Activated naive CD8-positive, alpha-beta T cell (primary cell): Measurements from ENCODE around the gene LYPD6B.

Source experiments
- H3K27ac Mint-ChIP-seq: one replicate; pipeline ENCODE4 v1.8.0; 2021; ENCODE audit warnings: mixed read lengths
- H3K27me3 Mint-ChIP-seq: one replicate; pipeline ENCODE4 v1.8.0; 2021; ENCODE audit warnings: mixed read lengths
- H3K36me3 Mint-ChIP-seq: one replicate; pipeline ENCODE4 v1.8.0; 2021; ENCODE audit warnings: mixed read lengths
- H3K4me1 Mint-ChIP-seq: one replicate; pipeline ENCODE4 v1.8.0; 2021; ENCODE audit warnings: low read depth, mixed read lengths
- H3K4me3 Mint-ChIP-seq: one replicate; pipeline ENCODE4 v1.8.0; 2021; ENCODE audit warnings: mild to moderate bottlenecking, mixed read lengths
- H3K9me3 Mint-ChIP-seq: one replicate; pipeline ENCODE4 v1.8.0; 2021; ENCODE audit warnings: low read depth, mixed read lengths

The LYPD6B gene

DNA sequence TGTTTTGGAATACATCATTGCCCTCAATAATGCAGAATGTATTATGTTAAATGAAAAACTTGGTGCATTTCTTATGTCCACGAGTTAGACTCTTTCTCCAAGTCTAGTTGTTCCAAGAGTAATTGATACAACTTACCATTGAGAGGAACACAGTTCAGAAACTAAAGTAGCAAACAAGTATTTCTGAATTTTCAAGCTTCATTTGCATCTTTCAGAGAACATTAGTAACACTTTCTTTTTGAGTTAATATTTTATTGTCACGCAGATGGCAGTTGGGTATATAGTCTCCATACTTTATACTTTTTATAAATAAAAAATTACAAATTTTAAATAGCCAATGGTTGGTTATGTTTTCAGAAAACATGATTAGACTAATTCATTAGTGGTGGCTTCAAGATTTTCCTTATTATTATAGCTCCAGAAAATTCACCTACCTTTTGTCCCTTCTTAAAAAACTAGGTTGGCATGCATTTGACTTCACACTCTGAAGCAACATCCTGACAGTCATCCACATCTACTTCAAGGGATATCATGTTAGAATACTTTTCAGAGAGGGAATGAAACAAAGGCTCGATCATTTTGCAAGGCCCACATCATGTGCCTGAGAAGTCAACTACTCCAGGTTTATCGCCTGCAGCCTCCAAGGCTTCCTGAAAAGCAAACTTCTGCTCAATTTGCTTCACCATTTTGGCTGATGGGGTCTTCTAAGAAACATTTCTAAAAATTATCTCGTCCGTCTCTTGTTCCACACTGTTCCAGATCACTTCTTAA lies 29.9 kb downstream of the LYPD6B start:
- peaks cover 15% of the 10 kb centered on the region for H3K4me1 Mint-ChIP-seq
- H3K4me3 Mint-ChIP-seq, result no peak overlapping the region
- peaks cover 5% of the 10 kb centered on the region for H3K9me3 Mint-ChIP-seq
- no peaks in the 10 kb centered on the region for H3K36me3 Mint-ChIP-seq
- no peak overlapping the region for H3K27ac Mint-ChIP-seq
- H3K27me3 Mint-ChIP-seq, result peaks cover 11% of the 10 kb centered on the region

DNA sequence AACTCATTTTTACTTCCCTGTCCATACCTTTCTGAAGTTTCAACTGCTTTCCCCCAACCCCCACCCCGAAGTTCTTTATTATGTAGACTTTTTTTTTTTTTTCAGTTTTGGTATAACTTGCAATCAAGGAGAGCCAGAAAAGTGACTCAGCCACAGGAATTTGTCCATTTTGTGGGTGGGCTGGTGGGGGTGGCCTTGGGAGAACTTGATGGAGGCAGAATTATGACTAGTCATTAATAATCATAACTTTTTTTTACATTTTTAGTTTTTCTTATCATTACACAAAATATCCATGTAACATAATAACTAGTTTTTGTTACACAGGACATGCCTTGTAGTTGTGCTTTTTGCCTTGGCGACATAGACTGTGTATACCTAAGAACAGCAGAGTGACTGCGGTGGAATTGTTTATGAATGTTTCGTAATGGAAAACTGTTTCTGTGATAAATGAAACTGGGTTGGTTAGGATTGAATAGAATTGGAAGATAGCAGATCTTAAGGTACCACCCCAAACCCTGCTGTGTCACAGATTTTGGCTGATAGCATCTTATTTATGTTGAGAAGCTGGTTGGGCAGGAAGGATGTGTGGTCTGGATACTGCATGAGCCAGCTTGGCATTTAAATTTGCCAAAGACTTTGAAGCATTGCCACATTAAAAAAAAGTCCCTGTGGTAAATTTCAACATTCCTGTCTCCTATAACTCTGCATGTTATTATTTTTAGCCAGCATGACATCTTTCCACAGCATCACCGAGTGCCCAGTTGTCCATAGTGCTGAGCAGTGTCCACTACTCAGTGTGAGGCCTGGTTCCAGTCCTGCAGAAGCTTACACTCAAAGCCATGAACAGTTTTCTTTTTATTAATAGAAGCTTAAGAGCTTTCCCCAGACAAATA lies 30.7 kb downstream of the LYPD6B start:
- H3K4me1 Mint-ChIP-seq, result peaks cover 15% of the 10 kb centered on the region
- peak overlapping the region; percentile 36 for H3K27ac Mint-ChIP-seq
- peaks cover 5% of the 10 kb centered on the region for H3K9me3 Mint-ChIP-seq
- no peak overlapping the region for H3K4me3 Mint-ChIP-seq
- H3K36me3 Mint-ChIP-seq, result no peaks in the 10 kb centered on the region
- peaks cover 14% of the 10 kb centered on the region for H3K27me3 Mint-ChIP-seq

DNA sequence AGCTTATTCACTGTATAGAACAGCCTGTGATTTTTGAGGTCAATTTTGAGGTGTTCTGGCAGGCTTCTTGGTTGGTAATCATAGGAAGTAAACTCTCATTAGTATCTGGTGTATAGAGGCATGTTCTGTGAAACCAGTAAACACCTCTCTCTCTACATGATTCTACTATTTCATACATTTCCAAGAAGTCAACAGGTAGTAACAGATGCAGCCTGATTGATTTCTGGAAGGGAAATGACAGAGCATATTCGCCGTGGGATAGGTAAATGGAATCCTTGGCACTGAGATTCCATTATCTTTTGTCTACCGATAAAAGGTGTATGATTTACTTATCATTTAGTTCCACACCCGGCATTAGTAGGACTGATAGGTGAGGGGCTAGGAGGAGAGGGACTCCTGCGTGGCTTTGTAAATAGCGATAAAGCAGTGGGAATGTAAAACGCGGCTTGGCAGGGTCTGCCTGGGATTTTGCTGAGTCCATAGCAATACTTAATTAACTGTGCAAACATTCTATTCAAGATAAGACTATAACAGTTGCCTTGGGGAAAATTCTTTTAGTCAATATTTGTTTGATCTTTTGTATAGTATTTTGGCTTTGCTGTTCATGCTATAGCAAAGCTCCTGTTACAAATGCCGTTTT lies 32.3 kb downstream of the LYPD6B start:
- Mint-ChIP-seq H3K9me3 (peaks cover 5% of the 10 kb centered on the region), H3K27ac (no peak overlapping the region), H3K4me1 (peaks cover 15% of the 10 kb centered on the region), H3K4me3 (no peak overlapping the region), H3K27me3 (peaks cover 14% of the 10 kb centered on the region), H3K36me3 (no peaks in the 10 kb centered on the region)

DNA sequence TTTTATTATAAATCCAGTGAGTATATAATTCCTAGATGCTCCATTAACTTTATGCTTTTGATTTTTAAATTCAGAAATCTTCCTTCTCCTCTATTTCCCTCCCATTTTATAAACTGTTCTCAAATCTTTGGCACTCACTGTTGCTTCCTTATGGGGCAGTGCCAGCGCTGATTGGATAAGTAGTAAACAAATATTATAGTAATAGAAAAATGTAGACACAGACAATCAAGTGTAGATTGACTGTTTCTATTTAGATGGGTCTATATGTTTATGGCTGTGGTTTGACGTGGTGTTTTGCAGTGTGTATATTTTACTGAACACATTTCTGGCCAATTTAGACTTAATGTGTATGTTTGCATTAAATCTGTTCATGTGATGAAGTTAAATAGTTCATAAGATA lies 36.6 kb downstream of the LYPD6B start:
- Mint-ChIP-seq H3K27me3 (peaks cover 10% of the 10 kb centered on the region), H3K4me1 (peaks cover 3% of the 10 kb centered on the region), H3K27ac (no peak overlapping the region), H3K9me3 (no peaks in the 10 kb centered on the region), H3K4me3 (no peak overlapping the region), H3K36me3 (no peaks in the 10 kb centered on the region)

DNA sequence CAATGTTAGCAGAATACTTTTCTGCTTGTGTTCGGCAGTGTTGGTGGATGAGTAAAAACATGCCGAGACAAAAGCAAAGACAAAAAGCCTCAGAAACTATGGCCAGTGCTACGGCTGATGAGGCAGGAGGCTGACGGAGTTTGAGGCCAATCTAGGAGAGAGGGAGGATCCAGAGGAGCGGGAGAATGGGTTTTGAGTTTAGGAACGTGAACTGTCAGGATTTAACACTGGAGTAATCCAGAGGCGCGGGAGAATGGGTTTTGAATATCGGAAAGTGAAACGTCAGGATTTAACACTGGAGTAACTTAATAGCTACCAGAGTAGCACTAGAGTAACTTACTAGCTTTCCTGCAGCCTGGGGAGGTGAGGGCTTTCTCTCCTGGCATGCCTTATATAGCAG lies 37.4 kb downstream of the LYPD6B start:
- Mint-ChIP-seq H3K9me3 (no peaks in the 10 kb centered on the region), H3K27me3 (peaks cover 10% of the 10 kb centered on the region)

DNA sequence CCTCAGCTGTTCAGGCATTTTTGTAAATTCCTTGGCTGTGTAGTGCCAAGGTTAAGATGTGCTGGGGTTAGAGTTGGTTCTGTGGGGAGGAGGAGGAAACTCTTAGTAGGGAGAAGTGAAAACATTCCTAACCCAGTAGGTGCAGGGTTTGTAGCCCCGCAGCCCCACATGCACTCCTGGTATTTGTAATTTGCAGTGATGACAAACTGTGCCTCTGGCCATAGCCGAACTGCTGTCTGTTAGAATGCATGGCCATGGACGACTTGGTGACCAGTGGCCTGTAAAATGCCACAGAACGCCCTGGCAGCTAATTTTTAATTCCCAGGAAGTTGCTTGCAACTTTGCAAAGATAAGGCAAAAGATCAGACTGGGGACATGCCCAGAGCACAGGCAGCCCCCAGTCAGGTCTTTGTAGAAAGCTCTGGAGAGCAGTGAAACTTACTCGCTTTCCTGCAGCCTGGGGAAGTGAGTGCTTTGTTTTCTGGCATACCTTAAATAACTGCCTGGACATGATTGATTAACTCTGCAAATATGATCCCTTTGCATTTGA lies 38.4 kb downstream of the LYPD6B start:
- Mint-ChIP-seq H3K4me3 (no peak overlapping the region), H3K36me3 (no peaks in the 10 kb centered on the region), H3K9me3 (no peaks in the 10 kb centered on the region), H3K27me3 (peaks cover 7% of the 10 kb centered on the region), H3K4me1 (no peaks in the 10 kb centered on the region), H3K27ac (no peak overlapping the region)

More for the DNA sequence above, 37.4 kb downstream of the LYPD6B start:
- no peaks in the 10 kb centered on the region for H3K4me1 Mint-ChIP-seq
- no peaks in the 10 kb centered on the region for H3K36me3 Mint-ChIP-seq
- no peak overlapping the region for H3K27ac Mint-ChIP-seq
- no peak overlapping the region for H3K4me3 Mint-ChIP-seq

DNA sequence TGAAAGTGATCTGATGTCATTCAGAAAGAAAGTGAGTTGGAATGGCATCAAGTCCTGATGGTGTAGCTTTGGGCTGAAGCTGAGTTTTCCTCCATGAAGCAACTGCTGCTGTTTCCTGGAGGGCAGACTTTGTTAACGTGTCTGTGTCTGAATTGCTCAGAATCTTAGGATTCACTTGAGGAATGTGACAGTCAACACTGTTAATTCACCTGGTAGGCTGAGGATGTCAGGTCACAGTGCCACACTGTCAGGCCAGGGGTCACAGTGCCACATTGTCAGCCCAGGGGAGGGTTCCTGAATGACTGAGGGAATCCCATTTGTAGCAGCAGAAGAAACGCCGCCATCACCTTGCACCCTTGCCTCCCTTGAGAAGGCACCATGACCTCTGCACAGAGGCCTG lies 39.4 kb downstream of the LYPD6B start:
- no peak overlapping the region for H3K4me3 Mint-ChIP-seq
- peaks cover 4% of the 10 kb centered on the region for H3K27me3 Mint-ChIP-seq
- no peaks in the 10 kb centered on the region for H3K36me3 Mint-ChIP-seq
- no peaks in the 10 kb centered on the region for H3K4me1 Mint-ChIP-seq
- H3K27ac Mint-ChIP-seq, result no peak overlapping the region
- H3K9me3 Mint-ChIP-seq, result no peaks in the 10 kb centered on the region

DNA sequence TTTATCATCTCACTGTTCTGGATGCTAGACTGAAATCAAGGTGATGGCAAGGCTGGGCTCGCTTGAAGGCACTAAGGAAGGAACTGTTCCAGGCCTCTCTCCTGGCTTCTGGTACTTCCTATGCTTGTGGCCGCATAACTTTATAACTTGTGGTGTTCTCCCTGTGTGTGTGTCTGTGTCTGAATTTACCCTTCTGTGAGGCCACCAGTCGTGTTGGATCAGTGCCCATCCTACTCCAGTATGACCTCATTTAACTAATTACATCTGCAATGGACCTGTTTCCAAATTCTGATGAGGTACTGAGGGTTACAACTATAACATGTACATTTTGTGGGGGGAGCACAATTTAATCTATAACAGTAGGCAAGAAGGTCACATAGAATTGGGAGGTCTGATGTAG lies 41.6 kb downstream of the LYPD6B start:
- Mint-ChIP-seq H3K27ac (no peak overlapping the region), H3K4me1 (no peaks in the 10 kb centered on the region), H3K27me3 (peaks cover 1% of the 10 kb centered on the region), H3K4me3 (no peak overlapping the region), H3K9me3 (no peaks in the 10 kb centered on the region), H3K36me3 (no peaks in the 10 kb centered on the region)

DNA sequence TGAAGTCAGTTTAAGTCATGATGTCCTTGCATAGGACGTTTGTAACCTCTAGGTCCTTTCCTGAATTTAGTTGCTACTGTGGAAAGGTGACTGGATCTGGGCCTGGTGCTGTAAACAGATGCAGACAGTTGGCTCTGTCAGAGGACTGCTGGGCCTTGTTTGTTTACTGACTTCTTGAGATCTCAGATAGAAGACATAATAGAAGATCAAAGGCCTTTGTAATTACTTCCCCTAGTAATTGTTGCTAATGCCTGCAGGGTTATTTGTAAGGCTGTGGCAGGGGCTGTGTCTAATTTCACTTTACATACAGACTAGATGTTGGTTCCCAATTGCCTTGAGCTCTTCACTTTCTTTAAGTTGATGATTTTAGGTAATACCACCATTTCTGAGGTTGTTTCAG lies 42.5 kb downstream of the LYPD6B start:
- H3K9me3 Mint-ChIP-seq, result no peaks in the 10 kb centered on the region

DNA sequence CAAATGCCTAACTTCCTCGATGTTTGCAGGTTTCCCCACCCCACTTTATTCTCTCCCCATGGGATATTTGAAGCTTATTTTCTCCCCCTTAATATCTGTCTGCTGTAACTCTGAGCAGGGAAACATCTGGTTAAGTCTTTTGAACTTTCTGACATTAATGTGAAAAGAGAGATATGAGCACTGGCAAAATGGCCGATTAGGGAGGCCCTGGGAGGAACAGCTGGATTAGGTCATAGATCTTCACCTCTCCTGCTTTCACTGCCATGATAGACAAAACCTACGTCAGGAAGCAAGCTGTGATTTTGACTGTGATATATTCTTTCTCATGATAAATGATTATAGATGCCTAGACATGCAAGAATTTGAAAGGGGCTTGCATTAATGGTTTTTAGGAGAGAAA lies 43.6 kb downstream of the LYPD6B start:
- H3K4me3 Mint-ChIP-seq, result no peak overlapping the region
- no peaks in the 10 kb centered on the region for H3K9me3 Mint-ChIP-seq
- no peaks in the 10 kb centered on the region for H3K4me1 Mint-ChIP-seq
- H3K27ac Mint-ChIP-seq, result no peak overlapping the region
- peaks cover 5% of the 10 kb centered on the region for H3K27me3 Mint-ChIP-seq
- H3K36me3 Mint-ChIP-seq, result no peaks in the 10 kb centered on the region

More for the DNA sequence above, 42.5 kb downstream of the LYPD6B start:
- H3K4me1 Mint-ChIP-seq, result no peaks in the 10 kb centered on the region
- H3K27me3 Mint-ChIP-seq, result peaks cover 4% of the 10 kb centered on the region
- no peak overlapping the region for H3K27ac Mint-ChIP-seq
- no peak overlapping the region for H3K4me3 Mint-ChIP-seq
- no peaks in the 10 kb centered on the region for H3K36me3 Mint-ChIP-seq

DNA sequence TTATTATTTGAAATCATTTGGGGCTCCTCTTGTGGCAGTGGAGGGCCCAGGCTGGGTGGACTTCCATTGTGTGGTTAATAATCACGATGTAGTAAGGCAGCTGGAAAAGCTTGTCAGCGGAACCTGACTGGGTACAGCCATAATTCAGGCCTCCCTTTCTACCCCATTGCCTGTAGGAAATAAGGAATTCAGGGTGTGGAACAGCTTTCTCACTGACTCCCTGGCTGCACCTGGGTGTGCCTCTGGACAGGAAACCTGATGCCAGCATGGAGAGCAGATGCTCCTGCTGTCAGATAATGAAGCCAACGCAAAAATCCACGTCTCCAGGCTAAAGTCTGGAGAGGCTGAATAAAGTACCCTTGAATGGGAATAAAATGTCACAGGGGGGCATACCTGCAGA lies 44.2 kb downstream of the LYPD6B start:
- Mint-ChIP-seq H3K27me3 (peaks cover 6% of the 10 kb centered on the region), H3K4me3 (no peak overlapping the region), H3K36me3 (no peaks in the 10 kb centered on the region), H3K27ac (no peak overlapping the region), H3K9me3 (no peaks in the 10 kb centered on the region), H3K4me1 (no peaks in the 10 kb centered on the region)

DNA sequence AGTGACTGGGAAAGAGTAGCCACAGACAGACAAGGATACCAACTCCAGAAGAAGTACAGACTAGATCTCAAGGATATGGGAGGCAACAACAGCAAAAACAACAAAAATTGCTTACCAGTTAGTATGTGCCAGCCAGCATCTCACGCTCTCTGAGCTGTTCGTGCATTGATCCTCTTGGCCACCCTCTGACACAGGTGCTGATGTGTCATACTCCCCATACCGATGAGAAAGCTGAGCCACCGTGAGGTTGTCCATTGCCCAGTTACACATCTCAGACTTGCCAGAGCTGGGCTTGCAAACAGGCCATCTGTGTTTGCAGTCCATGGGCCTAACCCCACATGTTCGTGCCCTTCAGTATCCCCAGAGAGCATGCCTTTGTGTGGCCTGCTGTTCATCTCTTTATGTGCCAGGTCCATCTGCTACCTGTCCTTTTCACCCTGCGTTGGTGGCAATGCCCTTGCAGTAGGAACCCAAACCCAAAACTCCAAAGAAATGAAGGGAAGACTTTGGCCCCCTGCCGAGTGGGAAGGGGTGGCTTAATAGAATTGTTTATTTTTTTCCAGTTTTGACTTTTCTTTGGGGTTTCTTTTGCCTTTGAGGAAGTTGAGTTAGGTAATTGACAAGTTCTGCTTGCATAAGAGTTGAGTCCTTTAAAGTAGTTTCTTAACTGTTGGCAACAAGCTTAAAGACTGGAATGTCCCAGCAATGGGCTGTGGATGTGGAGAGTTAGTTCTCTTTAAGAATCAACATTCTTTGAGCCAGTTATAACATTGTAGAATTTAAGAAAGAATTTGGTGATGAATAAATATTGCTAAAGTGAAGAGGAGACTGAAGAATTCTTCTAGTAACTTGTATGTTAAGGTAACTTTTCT lies 46.7 kb downstream of the LYPD6B start:
- H3K4me3 Mint-ChIP-seq, result no peak overlapping the region

DNA sequence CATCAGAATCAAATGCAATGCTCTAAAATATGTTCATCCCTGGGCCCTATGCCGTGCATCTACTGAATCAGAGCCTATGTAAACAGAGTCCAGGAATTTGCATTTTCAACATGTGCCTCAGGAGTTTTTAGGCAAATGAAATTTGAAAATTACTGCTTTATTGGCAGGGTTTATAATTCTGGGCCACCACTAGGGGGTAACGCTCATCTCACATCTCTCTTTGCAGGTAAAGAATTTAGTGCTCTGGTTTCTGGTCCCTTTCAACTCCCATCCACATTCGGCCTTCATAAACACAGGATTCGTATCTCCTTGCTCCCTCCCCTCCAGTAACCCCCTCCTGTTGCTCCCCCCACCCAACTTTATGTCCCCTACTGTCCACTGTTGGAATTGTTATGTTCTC lies 49.3 kb downstream of the LYPD6B start:
- Mint-ChIP-seq H3K27me3 (peaks cover 8% of the 10 kb centered on the region), H3K9me3 (no peaks in the 10 kb centered on the region), H3K27ac (no peak overlapping the region), H3K36me3 (no peaks in the 10 kb centered on the region), H3K4me1 (no peaks in the 10 kb centered on the region), H3K4me3 (no peak overlapping the region)

More for the DNA sequence above, 46.7 kb downstream of the LYPD6B start:
- Mint-ChIP-seq H3K9me3 (no peaks in the 10 kb centered on the region), H3K27ac (no peak overlapping the region), H3K36me3 (no peaks in the 10 kb centered on the region), H3K27me3 (peaks cover 8% of the 10 kb centered on the region), H3K4me1 (no peaks in the 10 kb centered on the region)

DNA sequence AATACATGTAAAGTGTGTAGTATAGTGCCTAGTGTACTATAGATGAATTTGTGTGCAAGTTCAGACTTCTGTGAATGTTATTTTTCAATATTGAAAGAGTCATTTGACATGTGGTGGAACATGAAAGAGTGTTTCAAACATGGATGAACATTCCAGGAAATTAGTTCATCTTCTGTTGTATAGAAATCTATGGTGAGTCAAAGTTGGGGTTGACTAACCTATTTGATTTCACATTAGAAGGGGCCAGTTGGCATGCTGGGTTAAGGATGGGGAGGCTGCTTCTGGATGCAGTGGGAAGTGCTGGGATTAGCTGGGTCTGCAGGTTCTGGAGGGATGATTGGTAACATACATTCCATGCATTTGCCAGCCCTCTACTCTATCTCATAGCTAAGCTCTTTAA lies 50.6 kb downstream of the LYPD6B start:
- H3K27me3 Mint-ChIP-seq, result peaks cover 8% of the 10 kb centered on the region
- no peak overlapping the region for H3K4me3 Mint-ChIP-seq
- no peaks in the 10 kb centered on the region for H3K9me3 Mint-ChIP-seq
- no peaks in the 10 kb centered on the region for H3K4me1 Mint-ChIP-seq
- no peaks in the 10 kb centered on the region for H3K36me3 Mint-ChIP-seq
- H3K27ac Mint-ChIP-seq, result no peak overlapping the region
